Esophagus muscularis mucosa (tissue), 4 donors: ENCODE data around the gene CENPX. TPM values are rescaled to one million over a fixed set of nuclear protein-coding genes. Genes with fewer than 3 reads are reported as not detected.

Experiments used
- DNase-seq: peaks from one replicate; pipeline ENCODE4 v3.0.0-alpha.2; 2017; ENCODE audit errors: extremely low spot score
- H3K27ac ChIP-seq, 4 donors: fragments of 200-600 bp; sonication (generic); replicated peaks in 1 of 4; 1 replicate in 3 of 4; 2 replicates in 1 of 4; pipeline ENCODE4 v1.5.1; 2016 to 2019; ENCODE audit warnings: mild to moderate bottlenecking in 1 of 4
- H3K27me3 ChIP-seq, 4 donors: fragments of 200-600 bp; sonication (generic); one replicate each; pipeline versions ENCODE4 v1.5.1 to v1.6.0; 2016 to 2019
- H3K36me3 ChIP-seq, 4 donors: fragments of 200-600 bp; sonication (generic); one replicate each; pipeline ENCODE4 v1.5.1; 2016 to 2019
- H3K4me1 ChIP-seq, 4 donors: fragments of 200-600 bp; sonication (generic); one replicate each; pipeline ENCODE4 v1.5.1; 2016 to 2019
- H3K4me3 ChIP-seq, 4 donors: fragments of 200-600 bp; sonication (generic); 1 replicate in 2 of 4; 2 replicates in 2 of 4; pipeline ENCODE4 v1.5.1; 2016 to 2019; ENCODE audit warnings: mild to moderate bottlenecking in 4 of 4, moderate library complexity in 1 of 4
- H3K9me3 ChIP-seq, 4 donors: fragments of 200-600 bp; sonication (generic); 1 replicate in 3 of 4; 2 replicates in 1 of 4; pipeline ENCODE4 v1.5.1; 2016 to 2019
- EP300 ChIP-seq: sonication (generic); formaldehyde crosslinking; IDR thresholded peaks from one replicate; pipeline ENCODE4 v1.6.1; 2017; ENCODE audit warnings: antibody characterized with exemption
- POLR2A ChIP-seq: fragments of 450-650 bp; IDR thresholded peaks from one replicate; pipeline ENCODE4 v1.6.1; 2017; ENCODE audit warnings: antibody characterized with exemption, moderate library complexity, mild to moderate bottlenecking, low read depth
- POLR2AphosphoS5 ChIP-seq, 2 donors: sonication (generic); formaldehyde crosslinking; IDR thresholded peaks; one replicate each; pipeline ENCODE4 v1.6.1; 2017; ENCODE audit warnings: antibody characterized with exemption in 2 of 2
- WGBS: methylation state at CpG from one replicate; pipeline ENCODE4 v1.1.5; 2018; 5-methylcytosine and 5-hydroxymethylcytosine counted together
- intact Hi-C: fragments of 100-400 bp; cut with DNase I; formaldehyde crosslinking; loops from one replicate; pipeline ENCODE4 v1.15.1; 2023
- total RNA-seq, 4 donors: library from RNA; depleted of rRNA; stranded (reverse); fragments of >200 nt; gene quantifications; one replicate each; pipeline versions ENCODE4 v1.1.0 to v1.2.1, GENCODE V29; 2016
- TF ChIP-seq, protein P1 (sequence below), 3 experiments: fragments of 200-600 bp in 2 of 3; fragments of 450-650 bp in 1 of 3; sonication (generic) in 2 of 3; IDR thresholded peaks; one replicate each; pipeline ENCODE4 v1.5.1; 2017 to 2019; ENCODE audit warnings: antibody characterized with exemption in 3 of 3, mild to moderate bottlenecking in 2 of 3, moderate library complexity in 1 of 3

CENPX gene
- total RNA-seq, 4 donors from 2014 or later = 62.5 to 109 (median 95.5) TPM

DNA sequence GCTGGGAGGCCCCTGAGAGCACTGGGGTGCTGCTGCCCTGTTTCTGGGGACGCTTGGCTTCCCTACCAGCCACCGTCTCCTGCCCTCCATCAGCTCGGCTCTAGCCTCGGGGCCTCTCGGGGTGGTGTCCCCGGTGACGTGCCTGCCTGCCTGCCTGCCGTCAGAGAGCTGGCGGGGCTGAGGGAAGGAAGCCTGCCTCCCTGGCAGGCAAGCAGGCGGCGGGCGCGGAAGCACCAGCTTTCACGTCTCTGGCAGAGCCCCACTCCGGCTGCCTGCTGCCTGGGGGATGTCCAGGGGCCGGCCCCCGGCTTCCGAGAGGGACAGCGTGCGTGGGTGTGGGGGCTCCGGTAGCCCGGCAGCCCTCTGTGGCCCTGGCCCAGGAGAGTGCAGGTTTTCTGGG, 9.3 kb downstream of the CENPX start:
- no peak for TF ChIP-seq POLR2AphosphoS5 (IDR thresholded peaks at IDR 0.05)
- TF ChIP-seq EP300 = no peak
- TF ChIP-seq, protein P1, sequence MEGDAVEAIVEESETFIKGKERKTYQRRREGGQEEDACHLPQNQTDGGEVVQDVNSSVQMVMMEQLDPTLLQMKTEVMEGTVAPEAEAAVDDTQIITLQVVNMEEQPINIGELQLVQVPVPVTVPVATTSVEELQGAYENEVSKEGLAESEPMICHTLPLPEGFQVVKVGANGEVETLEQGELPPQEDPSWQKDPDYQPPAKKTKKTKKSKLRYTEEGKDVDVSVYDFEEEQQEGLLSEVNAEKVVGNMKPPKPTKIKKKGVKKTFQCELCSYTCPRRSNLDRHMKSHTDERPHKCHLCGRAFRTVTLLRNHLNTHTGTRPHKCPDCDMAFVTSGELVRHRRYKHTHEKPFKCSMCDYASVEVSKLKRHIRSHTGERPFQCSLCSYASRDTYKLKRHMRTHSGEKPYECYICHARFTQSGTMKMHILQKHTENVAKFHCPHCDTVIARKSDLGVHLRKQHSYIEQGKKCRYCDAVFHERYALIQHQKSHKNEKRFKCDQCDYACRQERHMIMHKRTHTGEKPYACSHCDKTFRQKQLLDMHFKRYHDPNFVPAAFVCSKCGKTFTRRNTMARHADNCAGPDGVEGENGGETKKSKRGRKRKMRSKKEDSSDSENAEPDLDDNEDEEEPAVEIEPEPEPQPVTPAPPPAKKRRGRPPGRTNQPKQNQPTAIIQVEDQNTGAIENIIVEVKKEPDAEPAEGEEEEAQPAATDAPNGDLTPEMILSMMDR (IDR thresholded peaks at IDR 0.05) = no peak
- no peak for TF ChIP-seq POLR2A
- no peak overlapping the region for H3K4me3 ChIP-seq
- H3K27me3 ChIP-seq = no peaks in the 10 kb centered on the region
- peaks cover 0 to 17% (median 0%) of the 10 kb centered on the region in 4 donors for H3K4me1 ChIP-seq
- no peaks in the 10 kb centered on the region for H3K9me3 ChIP-seq
- no peak overlapping the region for H3K27ac ChIP-seq
- 68% methylated on average over 17 of the region's 22 CpGs for WGBS
- H3K36me3 ChIP-seq = peaks cover 8 to 52% (median 31%) of the 10 kb centered on the region in 4 donors
- no peak for DNase-seq
- intact Hi-C loops = no loop called here

DNA sequence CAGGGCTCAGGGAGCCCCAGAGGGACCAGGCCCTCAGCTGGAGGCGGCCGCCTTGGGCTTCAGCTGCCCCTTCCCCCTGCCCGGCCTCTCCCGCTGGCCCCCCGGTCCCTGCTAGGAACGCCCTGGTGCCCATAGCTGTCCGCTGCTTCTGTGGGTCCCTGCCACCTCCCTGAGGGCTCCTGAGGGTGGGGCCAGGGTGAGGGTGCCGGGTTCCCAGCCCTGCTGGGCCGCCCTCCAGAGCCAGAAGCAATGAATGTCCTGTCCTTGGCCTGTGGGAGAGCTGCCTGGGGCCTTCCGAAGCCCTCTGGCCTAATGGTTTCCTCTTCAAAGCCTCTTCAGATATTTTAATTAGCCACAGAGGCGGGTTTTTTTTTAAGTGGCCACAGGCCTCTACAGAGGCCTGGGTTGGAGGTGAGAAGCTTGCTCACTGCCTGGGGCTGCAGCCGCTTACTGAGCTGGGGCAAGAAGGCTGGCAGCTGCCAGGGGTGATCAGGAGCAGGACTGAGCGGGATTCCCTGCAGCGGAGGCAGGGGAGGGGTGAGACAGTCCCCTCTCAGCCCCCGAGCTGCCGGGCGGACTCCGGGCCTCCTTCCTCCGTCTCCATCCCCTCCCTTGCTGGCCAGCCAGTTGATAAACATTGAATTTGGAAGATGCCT, 9.9 kb downstream of the CENPX start:
- Histone ChIP-seq H3K36me3 (peaks cover 5 to 48% (median 27%) of the 10 kb centered on the region in 4 donors), H3K4me3 (no peak overlapping the region), H3K9me3 (no peaks in the 10 kb centered on the region), H3K4me1 (peaks cover 0 to 17% (median 0%) of the 10 kb centered on the region in 4 donors), H3K27ac (no peak overlapping the region), H3K27me3 (no peaks in the 10 kb centered on the region)
- TF ChIP-seq POLR2A (no peak), POLR2AphosphoS5 (IDR thresholded peaks at IDR 0.05) (no peak), EP300 (no peak)
- TF ChIP-seq, protein P1 (IDR thresholded peaks at IDR 0.05) = no peak
- WGBS = 81% methylated on average over 8 of the region's 19 CpGs
- DNase-seq = no peak
- intact Hi-C loops = no loop called here

DNA sequence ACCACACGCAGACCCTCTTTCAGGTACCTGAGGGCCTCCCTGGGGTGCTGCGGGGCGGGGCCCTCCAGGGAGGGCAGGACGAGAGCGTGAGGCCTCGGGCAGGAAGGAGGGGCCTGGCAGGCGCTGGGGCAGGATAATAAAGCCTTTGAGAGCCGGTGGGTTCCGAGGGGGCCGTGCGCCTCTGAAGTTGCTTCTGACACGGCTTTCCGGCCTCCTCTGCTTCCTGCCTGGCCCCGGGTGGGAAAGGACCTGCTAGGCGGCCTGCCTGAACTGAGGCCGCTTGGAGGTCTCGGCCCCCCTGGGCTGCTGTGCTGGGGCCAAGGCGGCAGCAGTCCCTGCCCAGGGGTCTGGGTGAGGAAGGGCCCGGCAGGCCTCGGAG, 10.4 kb downstream of the CENPX start:
- DNase-seq = no peak
- WGBS = 80% methylated on average over 15 of the region's 20 CpGs
- Histone ChIP-seq H3K4me3 (no peak overlapping the region), H3K27ac (no peak overlapping the region), H3K27me3 (no peaks in the 10 kb centered on the region), H3K9me3 (no peaks in the 10 kb centered on the region), H3K36me3 (peaks cover under 1 to 43% (median 23%) of the 10 kb centered on the region in 4 donors), H3K4me1 (peaks cover 0 to 17% (median 0%) of the 10 kb centered on the region in 4 donors)
- intact Hi-C loops = no loop called here
- TF ChIP-seq EP300 (no peak), POLR2AphosphoS5 (IDR thresholded peaks at IDR 0.05) (no peak), POLR2A (no peak)
- TF ChIP-seq, protein P1 (IDR thresholded peaks at IDR 0.05) = no peak

DNA sequence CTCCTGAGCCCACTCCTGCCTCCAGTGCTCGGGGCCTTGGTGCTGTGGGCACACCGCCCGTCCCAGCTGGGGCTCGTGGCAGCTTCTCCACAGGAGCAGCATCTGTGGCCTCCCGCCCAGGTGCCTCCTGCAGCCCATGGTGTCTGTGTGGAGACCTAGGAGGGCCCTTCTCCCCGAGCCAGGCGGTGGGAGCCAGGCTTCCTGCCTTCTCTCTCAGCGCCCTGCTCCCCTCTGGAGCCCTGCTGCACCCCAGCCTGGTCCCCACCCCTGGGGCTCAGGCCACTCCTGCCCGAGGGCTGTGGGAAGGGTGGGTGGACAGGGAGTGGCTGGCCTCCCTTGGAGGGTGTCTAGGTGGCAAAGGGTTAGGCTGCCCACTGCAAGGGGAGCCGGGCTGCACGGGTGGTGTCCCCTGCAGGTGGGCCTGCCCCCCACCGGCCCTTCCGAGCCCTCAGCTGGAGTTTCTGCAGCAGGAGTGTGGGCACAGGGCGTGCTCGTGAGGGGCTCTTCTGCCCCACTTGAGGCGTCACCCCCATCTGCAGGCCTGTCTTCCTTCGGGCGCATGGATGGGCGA, 11.0 kb downstream of the CENPX start:
- DNase-seq = no peak
- WGBS = 93% methylated on average over 11 of the region's 19 CpGs
- H3K27ac ChIP-seq = no peak overlapping the region
- H3K4me3 ChIP-seq = no peak overlapping the region
- no peaks in the 10 kb centered on the region for H3K27me3 ChIP-seq
- H3K9me3 ChIP-seq = no peaks in the 10 kb centered on the region
- H3K36me3 ChIP-seq = peaks cover 0 to 39% (median 21%) of the 10 kb centered on the region in 4 donors
- TF ChIP-seq, protein P1 (IDR thresholded peaks at IDR 0.05) = no peak
- TF ChIP-seq EP300 (no peak), POLR2A (no peak), POLR2AphosphoS5 (IDR thresholded peaks at IDR 0.05) (no peak)
- H3K4me1 ChIP-seq = peaks cover 2 to 18% (median 4%) of the 10 kb centered on the region in 4 donors
- intact Hi-C loops = no loop called here
